GM23338 (cell line): ENCODE results near the gene VSTM1. TPM values are rescaled to one million over a fixed set of nuclear protein-coding genes. Genes with fewer than 3 reads are reported as not detected.

Experiments
- ATAC-seq: fragments of 200-7000 bp; cut with Tn5 transposase; 3 replicates; pipeline ENCODE4 v1.9.1; 2020
- DNase-seq: peaks from one replicate; pipeline ENCODE4 v3.0.0-alpha.2; 2015; ENCODE audit warnings: low spot score
- H2AFZ ChIP-seq: fragments of 200-600 bp; sonication (generic); 2 replicates; pipeline ENCODE4 v1.8.0; 2016; ENCODE audit warnings: antibody characterized with exemption, mild to moderate bottlenecking, moderate library complexity
- H3F3A ChIP-seq: fragments of 200-600 bp; sonication (generic); replicated peaks from 2 replicates; pipeline ENCODE4 v1.8.0; 2017; ENCODE audit warnings: antibody characterized with exemption, mixed run types, low read depth
- H3K27ac ChIP-seq: fragments of 200-600 bp; sonication (generic); 2 replicates; pipeline ENCODE4 v1.6.1; 2016; ENCODE audit warnings: low read depth
- H3K27me3 ChIP-seq: fragments of 200-600 bp; sonication (generic); 2 replicates; pipeline ENCODE4 v1.8.0; 2016; ENCODE audit warnings: mild to moderate bottlenecking, mixed run types, moderate library complexity; ENCODE audit not compliant: insufficient read depth
- H3K36me3 ChIP-seq: fragments of 200-600 bp; sonication (generic); 2 replicates; pipeline ENCODE4 v1.8.0; 2016; ENCODE audit warnings: mild to moderate bottlenecking; ENCODE audit not compliant: insufficient read depth
- H3K4me1 ChIP-seq: fragments of 200-600 bp; sonication (generic); 2 replicates; pipeline ENCODE4 v1.8.0; 2016; ENCODE audit warnings: mild to moderate bottlenecking, moderate library complexity; ENCODE audit not compliant: insufficient read depth
- H3K4me2 ChIP-seq: fragments of 200-600 bp; sonication (generic); 2 replicates; pipeline ENCODE4 v1.7.1; 2017; ENCODE audit warnings: mixed run types
- H3K4me3 ChIP-seq: fragments of 200-600 bp; sonication (generic); 2 replicates; pipeline ENCODE4 v1.6.1; 2016; ENCODE audit warnings: mixed run types
- H3K79me2 ChIP-seq: fragments of 200-600 bp; sonication (generic); replicated peaks from 2 replicates; pipeline ENCODE4 v1.8.0; 2017; ENCODE audit warnings: mild to moderate bottlenecking; ENCODE audit not compliant: insufficient read depth
- H3K9me2 ChIP-seq: fragments of 200-600 bp; sonication (generic); 2 replicates; pipeline ENCODE4 v1.8.0; 2017; ENCODE audit not compliant: insufficient read depth
- H4K20me1 ChIP-seq: fragments of 200-600 bp; sonication (generic); replicated peaks from 2 replicates; pipeline ENCODE4 v1.8.0; 2017; ENCODE audit warnings: mild to moderate bottlenecking; ENCODE audit not compliant: insufficient read depth
- H3K27ac Mint-ChIP-seq: 2 replicates; pipeline ENCODE4 v1.8.0; 2020; ENCODE audit warnings: inconsistent platforms, mild to moderate bottlenecking, moderate library complexity, mixed read lengths
- H3K27me3 Mint-ChIP-seq: 3 replicates; pipeline ENCODE4 v1.8.0; 2022; ENCODE audit warnings: low read depth, mild to moderate bottlenecking, moderate library complexity, mixed read lengths, inconsistent platforms; ENCODE audit not compliant: insufficient read depth, poor library complexity
- H3K36me3 Mint-ChIP-seq: 3 replicates; pipeline ENCODE4 v1.8.0; 2021; ENCODE audit warnings: low read depth, mild to moderate bottlenecking, inconsistent platforms, moderate library complexity, mixed read lengths
- H3K4me1 Mint-ChIP-seq: 3 replicates; pipeline ENCODE4 v1.8.0; 2020; ENCODE audit warnings: mild to moderate bottlenecking, inconsistent platforms, mixed read lengths
- H3K4me3 Mint-ChIP-seq: 3 replicates; pipeline ENCODE4 v1.8.0; 2021; ENCODE audit warnings: moderate library complexity, mild to moderate bottlenecking, inconsistent platforms, mixed read lengths
- H3K9me3 Mint-ChIP-seq: 3 replicates; pipeline ENCODE4 v1.8.0; 2020; ENCODE audit warnings: moderate library complexity, mild to moderate bottlenecking, inconsistent platforms, mixed read lengths
- CREB1 ChIP-seq: fragments of 250-450 bp; sonication (Bioruptor Pico); IDR thresholded peaks from 2 replicates; pipeline ENCODE4 v1.5.0; 2020; ENCODE audit warnings: low read depth, mild to moderate bottlenecking, moderate library complexity
- CTCF ChIP-seq, 2 experiments: fragments of 200-600 bp in 1 of 2; sonication (generic) in 1 of 2; conservative IDR thresholded peaks; 2 replicates each; pipeline versions ENCODE4 v1.5.1 to v1.6.1; 2016 to 2017; ENCODE audit warnings: antibody characterized with exemption in 2 of 2, low read depth in 2 of 2, mild to moderate bottlenecking in 2 of 2, moderate library complexity in 1 of 2
- ETS1 ChIP-seq: IDR thresholded peaks from 2 replicates; pipeline ENCODE4 v1.6.1; 2016; ENCODE audit warnings: antibody characterized with exemption
- EZH2 ChIP-seq: fragments of 200-600 bp; sonication (generic); IDR thresholded peaks from one replicate; pipeline ENCODE4 v1.8.0; 2017; ENCODE audit warnings: antibody characterized with exemption, mild to moderate bottlenecking, low read depth; ENCODE audit not compliant: unreplicated experiment
- EZH2phosphoT487 ChIP-seq: fragments of 200-600 bp; sonication (generic); IDR thresholded peaks from one replicate; pipeline ENCODE4 v1.8.1; 2018; ENCODE audit warnings: antibody characterized with exemption; ENCODE audit not compliant: unreplicated experiment
- JUNB ChIP-seq: IDR thresholded peaks from one replicate; pipeline ENCODE4 v1.6.1; 2016; ENCODE audit warnings: antibody characterized with exemption; ENCODE audit not compliant: unreplicated experiment
- NANOG ChIP-seq: IDR thresholded peaks from 2 replicates; pipeline ENCODE4 v1.6.1; 2016; ENCODE audit warnings: antibody characterized with exemption, borderline replicate concordance
- POLR2AphosphoS5 ChIP-seq: IDR thresholded peaks from 2 replicates; pipeline ENCODE4 v1.6.1; 2016; ENCODE audit warnings: antibody characterized with exemption, low read depth
- REST ChIP-seq: IDR thresholded peaks from one replicate; pipeline ENCODE4 v1.6.1; 2018; ENCODE audit warnings: antibody characterized with exemption; ENCODE audit not compliant: unreplicated experiment
- STAT1 ChIP-seq: IDR thresholded peaks from one replicate; pipeline ENCODE4 v1.6.1; 2016; ENCODE audit warnings: antibody characterized with exemption; ENCODE audit not compliant: unreplicated experiment
- ZNF114 ChIP-seq: fragments of 250-450 bp; sonication (Bioruptor Pico); IDR thresholded peaks from 2 replicates; pipeline ENCODE4 v1.5.0; 2020; ENCODE audit warnings: mild to moderate bottlenecking, moderate library complexity
- ZNF331 ChIP-seq: fragments of 250-450 bp; sonication (Bioruptor Pico); IDR thresholded peaks from 2 replicates; pipeline ENCODE4 v1.5.0; 2020; ENCODE audit warnings: low read depth, mild to moderate bottlenecking, moderate library complexity
- ZNF462 ChIP-seq: fragments of 250-450 bp; sonication (Bioruptor Pico); IDR thresholded peaks from 2 replicates; pipeline ENCODE4 v1.5.0; 2020; ENCODE audit warnings: mild to moderate bottlenecking, moderate library complexity
- polyA plus RNA-seq: library from polyadenylated mRNA; unstranded; fragments of >200 nt; fragmentation: Nextera tagmentation; extraction: Ambion mirVana; gene quantifications from 2 replicates; pipeline ENCODE4 v1.2.1, GENCODE V29; 2016
- total RNA-seq: library from RNA; depleted of rRNA; stranded (reverse); fragments of >200 nt; shearing (Covaris generic); gene quantifications from 2 replicates; pipeline ENCODE4 v1.2.3, GENCODE V29; 2014

The VSTM1 gene
- total and polyA plus RNA-seq, 2 experiments from 2014 or later = not detected

GRCh38 chr19:54095136-54095858, 31.6 kb upstream of the VSTM1 start:
- Histone ChIP-seq H3K4me1 (peaks cover 6% of the 10 kb centered on the region; the same call in 1 of the 2 replicates), H3K27me3 (peaks cover 41% of the 10 kb centered on the region), H3K4me2 (peak overlapping the region; percentile 94), H4K20me1 (no peaks in the 10 kb centered on the region), H3K9me2 (no peaks in the 10 kb centered on the region), H3K27ac (no peak overlapping the region), H3K36me3 (no peaks in the 10 kb centered on the region), H3K79me2 (no peaks in the 10 kb centered on the region), H3K4me3 (peak overlapping the region; percentile 76), H3F3A (peaks cover 9% of the 10 kb centered on the region; the same call in 1 of the 2 replicates), H2AFZ (peak overlapping the region; percentile 66; the same call in 1 of the 2 replicates)
- Mint-ChIP-seq H3K4me3 (peak overlapping the region; percentile 75; the same call in 2 of the 3 replicates), H3K27ac (no peak overlapping the region), H3K27me3 (peaks cover 36% of the 10 kb centered on the region), H3K4me1 (peaks cover under 1% of the 10 kb centered on the region), H3K36me3 (peaks cover 7% of the 10 kb centered on the region; the same call in 1 of the 3 replicates), H3K9me3 (peaks cover 10% of the 10 kb centered on the region)
- ATAC-seq (no peak), DNase-seq (no peak)
- TF ChIP-seq EZH2 = no peak
- TF ChIP-seq ZNF114 = no peak
- TF ChIP-seq CREB1 = no peak
- no peak for TF ChIP-seq REST
- no peak for TF ChIP-seq STAT1
- no peak for TF ChIP-seq ZNF331 (CRISPR knock-in tag)
- TF ChIP-seq NANOG = no peak
- no peak for TF ChIP-seq ETS1
- no peak for TF ChIP-seq CTCF (conservative IDR thresholded peaks at IDR 0.05; ENCODE audit: low read depth in 2 of 2)
- no peak for TF ChIP-seq ZNF462 (CRISPR knock-in tag)
- no peak for TF ChIP-seq JUNB
- no peak for TF ChIP-seq EZH2phosphoT487
- no peak for TF ChIP-seq POLR2AphosphoS5
